ENCODE measurements around the gene IZUMO2.

Gene IZUMO2

DNA sequence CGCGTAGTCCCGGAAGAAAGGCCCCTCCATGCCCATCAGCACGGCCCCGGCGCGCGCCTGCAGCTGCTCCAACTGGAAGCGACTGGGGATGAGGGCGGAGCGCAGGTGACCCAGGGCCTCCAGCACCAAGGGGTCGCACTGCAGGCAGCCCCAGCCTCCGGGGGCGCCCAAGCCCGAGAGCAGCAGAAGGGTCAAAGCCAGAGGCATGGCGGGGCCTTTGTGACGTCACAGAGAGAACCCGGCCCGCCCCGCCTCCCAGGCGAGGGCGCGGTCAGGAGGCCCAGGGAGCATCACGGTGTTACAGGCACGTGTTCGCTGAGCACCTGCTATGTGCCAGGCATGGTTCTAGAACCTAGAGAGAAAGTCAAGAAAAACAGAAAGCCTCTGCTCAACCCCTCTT lies at the start of gene IZUMO2:
Gene IZUMO2 (minus strand): TSS at position 294 of the 400 bp plus-strand sequence. CDS start 87 bp downstream, at position 207.
- no peak for DNase-seq

- no peak for DNase-seq
These were observed 47.3 kb upstream of the IZUMO2 start for GRCh38 chr19:50210425-50210824.

- DNase-seq: no peak
These were observed 46.0 kb upstream of the IZUMO2 start for GRCh38 chr19:50209131-50209530.

GRCh38 chr19:50207730-50208129 lies 44.6 kb upstream of the IZUMO2 start:
- DNase-seq: no peak

GRCh38 chr19:50206191-50206590 lies 43.1 kb upstream of the IZUMO2 start:
- no peak for DNase-seq

DNA sequence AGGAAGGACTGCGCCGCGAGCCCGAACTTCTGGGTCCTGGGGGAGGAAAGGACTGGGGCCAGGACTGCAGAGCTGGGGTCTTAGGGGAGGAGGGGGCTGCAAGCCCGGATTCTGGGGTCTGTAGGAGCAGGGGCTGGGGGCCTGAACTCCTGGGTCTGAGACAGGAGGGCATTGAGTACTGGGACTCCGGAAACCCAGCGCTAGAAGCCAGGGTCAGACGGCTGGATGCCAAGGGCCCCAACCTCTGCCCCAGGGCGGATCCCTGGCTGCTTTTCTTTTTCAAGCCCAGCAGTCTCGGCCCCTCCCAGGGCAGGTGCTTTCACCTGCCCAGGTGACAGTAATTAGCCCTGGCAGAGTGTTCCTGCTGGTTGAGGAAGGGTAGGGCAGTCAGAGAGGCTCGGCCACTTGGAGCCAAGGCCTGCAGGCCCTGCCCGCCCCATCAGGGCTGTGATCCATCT lies 42.6 kb upstream of the IZUMO2 start:
- DNase-seq: peak; percentile 42

GRCh38 chr19:50204811-50205675 lies 42.0 kb upstream of the IZUMO2 start:
- peak; percentile 76 for DNase-seq

DNA sequence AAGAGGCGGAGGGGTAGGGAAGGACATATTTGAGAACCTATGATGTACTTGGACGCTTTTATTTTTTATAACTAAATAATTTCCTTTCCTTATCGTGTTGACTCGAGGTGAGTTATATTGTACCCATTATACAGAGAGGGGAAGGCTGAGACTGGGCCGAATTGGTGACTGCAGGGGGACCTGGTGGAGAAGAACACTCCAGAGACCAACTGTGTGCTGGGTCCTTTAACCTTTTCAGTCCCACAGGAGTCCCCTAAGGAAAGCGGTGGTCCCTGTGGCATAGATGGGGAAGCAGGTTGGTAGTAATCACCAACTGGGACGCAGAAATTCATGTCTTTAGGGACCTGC lies 41.0 kb upstream of the IZUMO2 start:
- DNase-seq: no peak

DNA sequence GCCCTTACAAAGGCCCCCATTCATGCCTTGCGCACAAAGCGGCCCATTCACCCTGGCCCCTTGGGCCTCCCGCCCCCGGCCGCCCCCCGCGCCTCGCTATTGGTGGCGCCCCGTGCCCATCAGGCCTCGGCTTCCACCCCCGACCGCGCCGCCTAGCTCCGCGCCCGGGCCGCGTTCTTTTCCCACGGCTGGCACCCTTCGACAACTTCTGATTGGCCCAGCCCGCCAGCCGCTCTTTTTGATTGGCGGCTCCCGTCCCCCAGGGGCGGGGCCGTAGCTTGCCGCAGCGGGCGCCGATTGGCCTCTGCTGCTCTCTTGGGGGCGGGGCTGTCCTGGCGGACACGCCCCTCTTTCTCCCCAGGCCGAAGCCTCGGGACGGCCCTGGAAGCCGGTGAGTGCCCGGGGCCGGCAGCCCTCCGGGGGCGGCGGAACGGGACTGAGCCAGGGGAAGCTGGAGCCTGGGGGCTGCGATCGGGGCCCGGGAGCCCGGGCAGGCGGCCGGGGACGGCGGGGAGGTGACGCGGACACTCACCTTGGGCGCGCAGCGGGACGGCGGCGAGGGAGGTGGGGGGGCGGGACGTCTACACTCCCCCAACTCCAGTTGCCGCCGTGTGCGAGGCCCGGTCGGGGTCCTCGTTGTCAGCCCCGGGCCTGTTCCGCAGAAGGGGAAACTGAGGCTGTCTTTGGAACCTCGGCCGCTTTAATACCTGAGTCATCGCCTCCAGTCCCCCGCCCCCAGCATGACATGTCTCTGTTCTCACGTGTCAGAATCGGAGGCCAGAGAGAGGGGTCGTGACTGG lies 40.4 kb upstream of the IZUMO2 start, which contains the start of gene MYH14:
Gene MYH14 (plus strand): TSS at position 342 of the 800 bp plus-strand sequence. CDS start 6,744 bp downstream, outside the sequence.
- peak; percentile 87 for DNase-seq

DNA sequence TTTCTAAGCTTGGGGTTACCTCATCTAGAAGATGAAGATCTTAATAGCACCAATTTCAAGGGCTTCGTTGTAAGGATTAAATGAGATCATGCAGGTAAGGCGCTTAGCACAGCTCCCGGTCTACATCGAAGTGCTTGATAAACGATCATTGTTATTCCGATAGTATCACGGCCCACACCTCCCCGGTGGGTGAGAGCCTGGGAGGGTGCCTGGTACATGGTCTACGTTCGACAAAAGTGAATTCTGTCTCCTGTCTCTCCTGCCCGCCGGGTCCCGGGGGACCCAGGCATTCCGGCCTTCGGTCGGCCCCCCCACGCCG lies 39.8 kb upstream of the IZUMO2 start:
- no peak for DNase-seq

DNA sequence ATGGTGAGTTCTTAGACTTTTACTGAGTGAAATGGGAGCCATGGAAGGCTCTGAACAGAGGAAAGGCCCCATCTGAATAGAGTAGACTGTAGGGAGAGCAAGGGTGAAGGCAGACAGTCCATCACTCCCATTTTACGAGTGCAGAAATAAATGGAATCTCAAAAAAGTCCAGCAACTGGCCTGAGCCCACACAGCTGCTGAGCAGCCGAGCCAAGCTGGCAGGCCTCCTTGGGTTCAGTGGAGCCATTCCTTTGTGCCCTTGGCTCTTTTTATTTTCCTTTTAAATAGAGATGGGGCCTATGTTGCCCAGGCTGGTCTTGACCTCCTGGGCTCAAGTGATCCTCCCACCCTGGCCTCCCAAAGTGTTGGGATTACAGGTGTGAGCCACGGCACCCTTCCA lies 39.3 kb upstream of the IZUMO2 start:
- no peak for DNase-seq

DNA sequence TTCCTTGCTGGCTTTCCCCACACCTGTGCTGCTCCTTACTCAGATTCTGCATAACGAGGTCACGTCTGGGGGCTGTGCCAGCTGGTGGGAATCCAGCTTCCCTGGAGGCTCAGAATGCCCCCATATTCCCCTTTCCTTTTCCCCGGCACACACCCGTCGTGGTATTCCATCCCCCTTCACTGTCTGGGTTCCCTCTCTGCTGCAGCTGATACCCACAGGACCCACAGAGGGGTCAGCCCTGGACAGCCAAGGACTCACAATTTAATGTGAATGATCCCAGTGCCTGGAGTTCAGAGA lies 36.1 kb upstream of the IZUMO2 start:
- DNase-seq: no peak

DNA sequence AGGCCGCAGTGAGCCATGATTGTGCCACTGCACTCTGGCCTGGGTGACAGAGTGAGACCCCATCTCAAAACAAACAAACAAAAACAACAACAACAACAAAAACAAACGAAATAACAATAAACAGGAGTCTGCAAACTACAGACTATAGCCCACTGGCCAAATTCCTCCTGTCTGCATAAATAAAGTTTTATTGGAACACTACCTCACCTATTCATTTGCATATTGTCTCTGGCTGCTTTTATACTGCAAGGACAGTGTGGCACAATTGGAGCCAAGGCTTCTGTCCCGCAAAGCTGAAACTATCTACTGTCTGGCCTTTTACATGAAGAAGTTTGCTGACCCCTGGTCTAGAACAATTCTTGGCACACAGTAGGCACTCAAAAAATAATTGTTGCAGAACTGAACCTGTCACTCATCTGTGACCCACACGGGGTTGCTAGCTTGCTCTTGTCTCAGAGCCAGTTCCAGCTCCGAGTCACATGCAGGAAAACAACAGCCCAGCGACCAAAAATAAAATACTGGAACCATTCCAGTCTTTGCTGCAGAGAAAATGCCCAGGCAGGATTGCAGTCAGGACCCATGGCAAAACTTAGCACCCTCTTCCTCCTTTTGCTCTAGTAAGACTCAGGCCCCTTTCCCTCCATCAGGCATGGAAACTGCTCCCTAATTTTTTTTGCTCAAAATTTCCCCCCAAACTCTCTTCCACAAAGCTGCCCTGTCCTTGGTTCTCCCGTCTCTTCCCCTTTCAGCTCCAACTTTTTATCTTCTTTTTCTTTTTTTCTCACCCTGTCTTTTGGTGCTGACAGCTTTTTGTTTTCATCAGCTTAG lies 35.6 kb upstream of the IZUMO2 start:
- peak; percentile 27 for DNase-seq

DNA sequence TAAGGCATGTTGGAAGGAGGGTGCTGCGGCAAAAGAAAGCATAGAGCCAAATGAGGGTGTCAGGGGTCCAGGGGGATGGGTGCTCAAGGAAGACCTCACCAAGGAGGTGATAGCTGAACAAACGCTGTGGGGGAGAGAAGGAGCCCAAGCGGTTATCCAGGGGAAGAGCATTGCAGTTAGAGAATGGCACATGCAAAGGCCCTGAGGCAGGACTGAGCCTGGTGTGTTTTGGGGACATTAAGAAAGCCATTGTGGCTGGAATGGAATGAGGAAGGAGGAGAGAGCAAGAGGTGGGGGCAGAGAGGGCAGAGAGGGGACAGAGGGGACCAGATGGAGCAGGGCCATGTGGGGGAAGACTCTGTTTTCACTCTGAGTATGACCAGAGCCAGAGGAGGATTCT lies 34.3 kb upstream of the IZUMO2 start:
- no peak for DNase-seq

DNA sequence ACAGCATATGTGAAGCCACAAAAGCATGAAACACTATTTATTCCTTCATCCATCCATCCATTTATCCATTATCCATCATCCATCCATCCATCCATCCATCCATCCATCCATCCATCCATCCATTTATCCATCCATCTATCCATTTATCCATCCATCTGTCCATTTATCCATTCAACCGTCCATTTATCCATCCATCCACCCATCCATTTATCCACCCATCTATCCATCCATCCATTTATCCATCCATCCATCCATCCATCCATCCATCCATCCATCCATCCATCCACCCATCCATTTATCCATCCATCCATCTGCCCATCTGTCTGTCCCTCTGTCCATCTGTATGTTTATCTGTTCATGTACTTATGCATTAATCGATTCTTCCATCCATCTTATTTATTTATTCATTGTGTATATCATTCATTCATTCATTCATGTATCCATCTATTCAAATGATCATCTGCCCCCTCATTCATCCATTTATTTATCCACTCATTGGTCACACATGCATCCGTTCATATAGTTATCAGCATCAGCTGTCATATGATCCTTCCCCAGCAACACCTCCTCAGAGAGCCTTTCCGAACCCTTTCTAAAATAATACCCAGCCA lies 33.3 kb upstream of the IZUMO2 start:
- DNase-seq: no peak

- no peak for DNase-seq
These were observed 32.1 kb upstream of the IZUMO2 start for GRCh38 chr19:50195224-50195623.

- no peak for DNase-seq
These were observed 29.6 kb upstream of the IZUMO2 start for GRCh38 chr19:50192463-50193211.

- DNase-seq: peak; percentile 9
These were observed 28.1 kb upstream of the IZUMO2 start for GRCh38 chr19:50191216-50191615.

GRCh38 chr19:50190439-50190891 lies 27.4 kb upstream of the IZUMO2 start:
- DNase-seq: no peak

GRCh38 chr19:50189331-50189730 lies 26.2 kb upstream of the IZUMO2 start:
- no peak for DNase-seq

- no peak for DNase-seq
These were observed 24.9 kb upstream of the IZUMO2 start for GRCh38 chr19:50187937-50188336.

- no peak for DNase-seq
These were observed 21.1 kb upstream of the IZUMO2 start for GRCh38 chr19:50184196-50184595.

Measured in NCI-H345 (cell line).